GM12872 (cell line): Measurements from ENCODE around the gene C10orf88.

ENCODE experiments used
- CTCF ChIP-seq: IDR thresholded peaks from 3 replicates; pipeline ENCODE4 v1.5.1; 2011; ENCODE audit warnings: low read depth, mild to moderate bottlenecking, low read length, moderate library complexity; ENCODE audit not compliant: insufficient read depth

Gene C10orf88

DNA sequence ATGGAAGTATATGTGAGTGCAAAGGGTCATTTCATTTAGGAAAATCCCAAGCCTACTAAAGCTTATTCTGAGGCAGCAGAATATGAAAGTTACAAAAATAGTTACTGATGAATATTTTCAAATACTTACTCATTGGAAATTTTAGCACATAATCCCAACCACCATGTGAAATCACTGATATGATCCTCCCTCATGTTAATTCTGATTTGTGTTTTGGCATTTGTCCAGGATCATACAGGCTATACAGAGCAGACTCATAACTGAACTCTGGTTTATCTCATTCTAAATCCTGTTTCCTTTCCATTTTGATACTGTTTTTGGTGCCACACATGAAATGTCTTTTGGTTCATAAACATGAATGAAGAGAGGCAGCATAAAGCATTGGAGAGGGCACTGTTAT, 71.3 kb downstream of the C10orf88 start:
- no peak for TF ChIP-seq CTCF
